ENCODE results near the gene CD55. TPM values are rescaled to one million over a fixed set of nuclear protein-coding genes. Genes with fewer than 3 reads are reported as not detected.

Gene CD55
- total RNA-seq, 1 experiment from 2014 or later: 0.71 TPM

DNA sequence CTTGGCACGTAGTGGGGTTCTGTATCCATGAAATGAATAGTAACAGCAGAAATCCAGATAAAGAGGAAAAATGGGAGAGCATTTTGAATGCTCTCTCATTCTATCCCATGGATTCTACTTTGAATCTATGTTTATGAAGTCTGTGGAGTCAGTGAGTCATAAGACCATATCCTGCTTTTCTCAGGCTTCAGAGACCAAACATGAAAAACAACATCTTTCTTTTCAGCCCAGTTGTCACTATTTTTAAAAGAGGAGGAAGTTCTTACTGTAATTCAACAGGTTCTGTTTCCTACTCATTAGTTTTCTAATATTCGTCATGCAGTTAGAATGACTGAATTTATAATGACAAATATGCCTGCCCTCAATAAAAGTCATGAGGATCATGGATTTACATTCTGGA, 39.4 kb upstream of the CD55 start:
- no peak for TF ChIP-seq EZH2 (IDR thresholded peaks at IDR 0.05; ENCODE audit: borderline replicate concordance, low read depth, low read length, poor library complexity, severe bottlenecking)
- no peak overlapping the region for H3K4me3 ChIP-seq (ENCODE audit: low read depth, low read length, poor library complexity, severe bottlenecking)
- peaks cover 5% of the 10 kb centered on the region for H3K27me3 ChIP-seq (replicated peaks; ENCODE audit: insufficient read depth, low read depth, low read length, poor library complexity)
- H3K4me1 ChIP-seq (ENCODE audit: insufficient read depth, low read length, poor library complexity, severe bottlenecking): no peaks in the 10 kb centered on the region
- intact Hi-C loops (cut with micrococcal nuclease; ENCODE audit: unreplicated experiment): no loop called here
- DNase-seq (ENCODE audit: low spot score): no peak
- BruUV-seq (replicated peaks): no TSS peak
- no peak overlapping the region for H3K27ac ChIP-seq (ENCODE audit: low read depth, low read length, poor library complexity, severe bottlenecking)
- H3K9me3 ChIP-seq (ENCODE audit: low read depth, low read length, poor library complexity, severe bottlenecking): no peaks in the 10 kb centered on the region
- ChIA-PET POLR2A (ENCODE audit: low non-redundant PET) (no interaction called here), CTCF (no interaction called here)
- no peaks in the 10 kb centered on the region for H3K36me3 ChIP-seq (ENCODE audit: insufficient read depth, low read length, poor library complexity, severe bottlenecking)

DNA sequence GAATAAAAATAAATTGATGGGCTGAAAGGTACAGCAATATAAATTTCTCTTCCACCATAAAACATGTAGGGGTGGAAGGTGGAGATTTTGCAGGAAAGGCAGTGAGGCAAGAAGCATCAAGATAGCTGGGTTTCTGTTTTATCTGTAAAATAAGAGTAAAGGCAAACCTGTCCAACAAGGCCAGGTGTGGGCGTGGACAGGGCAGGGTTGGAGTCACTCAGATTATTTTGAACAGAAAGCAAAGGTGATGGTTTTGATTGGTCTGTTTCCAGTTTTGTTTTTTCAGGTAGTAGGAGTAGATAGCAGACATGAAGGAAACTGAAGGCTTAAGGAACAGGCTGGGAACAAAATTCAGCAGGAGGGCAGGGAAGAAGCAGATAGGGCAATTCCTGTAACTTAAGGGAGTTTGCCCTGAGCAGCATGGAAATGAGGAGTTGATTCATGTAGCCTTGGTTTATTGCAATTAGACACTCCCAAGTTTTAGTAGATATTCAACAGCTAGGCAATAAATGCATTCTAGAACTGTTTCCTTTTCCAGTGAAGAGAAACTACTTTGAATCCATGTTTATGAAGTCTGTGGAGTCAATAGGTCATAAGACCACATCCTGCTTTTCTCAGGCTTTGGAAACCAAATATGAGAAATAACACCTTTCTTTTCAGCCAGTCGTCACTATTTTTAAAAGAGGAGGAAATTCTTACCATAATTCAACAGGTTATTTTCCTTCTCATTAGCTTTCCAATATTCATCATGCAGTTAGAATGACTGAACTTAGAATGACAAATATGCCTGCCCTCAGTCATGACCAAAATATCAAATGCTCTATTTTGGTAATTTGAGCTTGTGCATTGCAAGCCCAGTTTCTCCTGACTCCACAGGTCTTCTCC, 38.7 kb upstream of the CD55 start:
- Histone ChIP-seq H3K4me3 (ENCODE audit: low read depth, low read length, poor library complexity, severe bottlenecking) (no peak overlapping the region), H3K27ac (ENCODE audit: low read depth, low read length, poor library complexity, severe bottlenecking) (no peak overlapping the region), H3K36me3 (ENCODE audit: insufficient read depth, low read length, poor library complexity, severe bottlenecking) (no peaks in the 10 kb centered on the region), H3K27me3 (replicated peaks; ENCODE audit: insufficient read depth, low read depth, low read length, poor library complexity) (peaks cover 5% of the 10 kb centered on the region), H3K4me1 (ENCODE audit: insufficient read depth, low read length, poor library complexity, severe bottlenecking) (no peaks in the 10 kb centered on the region), H3K9me3 (ENCODE audit: low read depth, low read length, poor library complexity, severe bottlenecking) (no peaks in the 10 kb centered on the region)
- TF ChIP-seq, protein P1, sequence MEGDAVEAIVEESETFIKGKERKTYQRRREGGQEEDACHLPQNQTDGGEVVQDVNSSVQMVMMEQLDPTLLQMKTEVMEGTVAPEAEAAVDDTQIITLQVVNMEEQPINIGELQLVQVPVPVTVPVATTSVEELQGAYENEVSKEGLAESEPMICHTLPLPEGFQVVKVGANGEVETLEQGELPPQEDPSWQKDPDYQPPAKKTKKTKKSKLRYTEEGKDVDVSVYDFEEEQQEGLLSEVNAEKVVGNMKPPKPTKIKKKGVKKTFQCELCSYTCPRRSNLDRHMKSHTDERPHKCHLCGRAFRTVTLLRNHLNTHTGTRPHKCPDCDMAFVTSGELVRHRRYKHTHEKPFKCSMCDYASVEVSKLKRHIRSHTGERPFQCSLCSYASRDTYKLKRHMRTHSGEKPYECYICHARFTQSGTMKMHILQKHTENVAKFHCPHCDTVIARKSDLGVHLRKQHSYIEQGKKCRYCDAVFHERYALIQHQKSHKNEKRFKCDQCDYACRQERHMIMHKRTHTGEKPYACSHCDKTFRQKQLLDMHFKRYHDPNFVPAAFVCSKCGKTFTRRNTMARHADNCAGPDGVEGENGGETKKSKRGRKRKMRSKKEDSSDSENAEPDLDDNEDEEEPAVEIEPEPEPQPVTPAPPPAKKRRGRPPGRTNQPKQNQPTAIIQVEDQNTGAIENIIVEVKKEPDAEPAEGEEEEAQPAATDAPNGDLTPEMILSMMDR (conservative IDR thresholded peaks at IDR 0.05; ENCODE audit: low read depth, low read length): no peak
- no peak for TF ChIP-seq EZH2 (IDR thresholded peaks at IDR 0.05; ENCODE audit: borderline replicate concordance, low read depth, low read length, poor library complexity, severe bottlenecking)
- ChIA-PET CTCF (interaction anchor here (0.6 kb wide), 1 partner anchor 1770 kb away, joined by 3 read pairs; no protein-coding TSS in a partner anchor), POLR2A (ENCODE audit: low non-redundant PET) (no interaction called here)
- no peak for DNase-seq (ENCODE audit: low spot score)
- BruUV-seq (replicated peaks): no TSS peak
- intact Hi-C loops (cut with micrococcal nuclease; ENCODE audit: unreplicated experiment): no loop called here

DNA sequence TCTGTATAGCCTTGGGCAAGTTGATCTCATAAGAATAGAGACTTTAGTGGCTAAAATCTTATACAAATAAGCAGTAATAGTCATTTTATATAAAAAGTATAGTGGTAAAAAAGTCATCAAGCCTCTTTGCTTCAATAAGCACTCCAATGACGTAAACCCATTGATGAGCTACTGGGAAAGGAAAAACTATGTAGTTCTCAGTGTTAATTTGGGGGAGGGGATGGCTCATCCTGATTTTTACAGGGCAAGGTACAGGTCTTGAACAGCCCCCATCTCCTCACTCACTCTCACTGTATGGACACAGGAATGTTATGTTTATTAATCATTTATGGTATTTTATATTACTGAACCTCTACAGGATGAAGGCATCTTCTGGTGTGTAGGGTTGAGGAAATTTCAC, 38.1 kb upstream of the CD55 start:
- DNase-seq (ENCODE audit: low spot score): no peak
- Histone ChIP-seq H3K27me3 (replicated peaks; ENCODE audit: insufficient read depth, low read depth, low read length, poor library complexity) (peaks cover 5% of the 10 kb centered on the region), H3K9me3 (ENCODE audit: low read depth, low read length, poor library complexity, severe bottlenecking) (no peaks in the 10 kb centered on the region), H3K4me1 (ENCODE audit: insufficient read depth, low read length, poor library complexity, severe bottlenecking) (no peaks in the 10 kb centered on the region), H3K36me3 (ENCODE audit: insufficient read depth, low read length, poor library complexity, severe bottlenecking) (no peaks in the 10 kb centered on the region), H3K27ac (ENCODE audit: low read depth, low read length, poor library complexity, severe bottlenecking) (no peak overlapping the region), H3K4me3 (ENCODE audit: low read depth, low read length, poor library complexity, severe bottlenecking) (no peak overlapping the region)
- no peak for TF ChIP-seq EZH2 (IDR thresholded peaks at IDR 0.05; ENCODE audit: borderline replicate concordance, low read depth, low read length, poor library complexity, severe bottlenecking)
- TF ChIP-seq, protein P1 (conservative IDR thresholded peaks at IDR 0.05; ENCODE audit: low read depth, low read length): no peak
- BruUV-seq (replicated peaks): no TSS peak
- ChIA-PET POLR2A (ENCODE audit: low non-redundant PET) (no interaction called here), CTCF (interaction anchor here (0.6 kb wide), 1 partner anchor 1770 kb away, joined by 3 read pairs; no protein-coding TSS in a partner anchor)
- intact Hi-C loops (cut with micrococcal nuclease; ENCODE audit: unreplicated experiment): no loop called here
